ENCODE results near the gene ANKRD55. TPM values are rescaled to one million over a fixed set of nuclear protein-coding genes. Genes with fewer than 3 reads are reported as not detected.
"Not testable (repeated sequence)": the region's sequence is repeated elsewhere in the genome, so short reads cannot be mapped to it uniquely, and the experiment has no call there.

Gene ANKRD55
- total RNA-seq, 4 donors from 2014 or later: 0.09 TPM; not detected in 3

- no peak overlapping the region for H3K4me3 ChIP-seq
- H3K27ac ChIP-seq: peak overlapping the region in 2 of 4 donors; percentile 68 to 72
- no peaks in the 10 kb centered on the region for H3K36me3 ChIP-seq
- intact Hi-C loops (cut with DNase I): no loop called here
- WGBS, 2 donors: 41 to 45% methylated on average over 8 of the region's 8 CpGs
- H3K9me3 ChIP-seq: no peaks in the 10 kb centered on the region
- no peak for TF ChIP-seq POLR2A (IDR thresholded peaks at IDR 0.05)
- TF ChIP-seq, protein P1, sequence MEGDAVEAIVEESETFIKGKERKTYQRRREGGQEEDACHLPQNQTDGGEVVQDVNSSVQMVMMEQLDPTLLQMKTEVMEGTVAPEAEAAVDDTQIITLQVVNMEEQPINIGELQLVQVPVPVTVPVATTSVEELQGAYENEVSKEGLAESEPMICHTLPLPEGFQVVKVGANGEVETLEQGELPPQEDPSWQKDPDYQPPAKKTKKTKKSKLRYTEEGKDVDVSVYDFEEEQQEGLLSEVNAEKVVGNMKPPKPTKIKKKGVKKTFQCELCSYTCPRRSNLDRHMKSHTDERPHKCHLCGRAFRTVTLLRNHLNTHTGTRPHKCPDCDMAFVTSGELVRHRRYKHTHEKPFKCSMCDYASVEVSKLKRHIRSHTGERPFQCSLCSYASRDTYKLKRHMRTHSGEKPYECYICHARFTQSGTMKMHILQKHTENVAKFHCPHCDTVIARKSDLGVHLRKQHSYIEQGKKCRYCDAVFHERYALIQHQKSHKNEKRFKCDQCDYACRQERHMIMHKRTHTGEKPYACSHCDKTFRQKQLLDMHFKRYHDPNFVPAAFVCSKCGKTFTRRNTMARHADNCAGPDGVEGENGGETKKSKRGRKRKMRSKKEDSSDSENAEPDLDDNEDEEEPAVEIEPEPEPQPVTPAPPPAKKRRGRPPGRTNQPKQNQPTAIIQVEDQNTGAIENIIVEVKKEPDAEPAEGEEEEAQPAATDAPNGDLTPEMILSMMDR (IDR thresholded peaks at IDR 0.05): no peak
- DNase-seq: peak; percentile 1
- no peaks in the 10 kb centered on the region for H3K27me3 ChIP-seq
- peaks cover 0 to 11% (median 0%) of the 10 kb centered on the region in 3 donors for H3K4me1 ChIP-seq
Measured at GRCh38 chr5:56123531-56124243, 109.4 kb downstream of the ANKRD55 start.

DNA sequence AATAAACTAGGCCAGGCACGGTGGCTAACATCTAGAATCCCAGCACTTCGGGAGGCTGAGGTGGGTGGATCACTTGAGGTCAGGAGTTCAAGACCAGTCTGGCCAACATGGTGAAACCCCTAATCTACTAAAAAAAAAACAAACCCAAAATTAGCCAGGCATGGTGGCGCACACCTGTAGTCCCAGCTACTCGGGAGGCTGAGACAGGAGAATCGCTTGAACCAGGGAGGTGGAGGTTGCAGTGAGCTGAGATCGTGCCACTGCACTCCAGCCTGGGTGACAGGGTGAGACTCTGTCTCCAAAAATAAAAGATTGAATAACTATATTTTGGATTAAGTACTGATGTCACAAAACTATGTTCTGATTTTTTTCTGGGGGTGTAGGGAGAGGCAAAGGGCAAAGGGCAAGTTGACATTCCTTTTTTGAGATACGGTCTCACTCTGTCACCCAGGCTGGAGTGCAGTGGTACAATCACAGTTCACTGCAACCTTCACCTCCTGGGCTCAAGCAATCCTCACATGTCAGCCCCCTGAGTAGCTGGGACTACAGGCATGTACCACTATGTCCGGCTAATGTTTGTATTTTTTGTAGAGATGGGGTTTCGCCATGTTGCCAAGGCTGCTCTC lies 110.7 kb downstream of the ANKRD55 start:
- H3K9me3 ChIP-seq; H3K36me3 ChIP-seq; intact Hi-C loops (cut with DNase I); H3K4me3 ChIP-seq; DNase-seq; H3K27me3 ChIP-seq: not testable (repeated sequence)
- peak overlapping the region in 2 of 4 donors; percentile 68 to 72 for H3K27ac ChIP-seq
- H3K4me1 ChIP-seq: peaks cover 0 to 11% (median 0%) of the 10 kb centered on the region in 3 donors
- WGBS, 2 donors: 92 to 98% methylated on average over 8 to 9 of the region's 9 CpGs

GRCh38 chr5:56119050-56119449 lies 114.1 kb downstream of the ANKRD55 start:
- Histone ChIP-seq H3K27me3 (no peaks in the 10 kb centered on the region), H3K27ac (no peak overlapping the region), H3K4me1 (peaks cover 0 to 10% (median 0%) of the 10 kb centered on the region in 3 donors), H3K36me3 (no peaks in the 10 kb centered on the region), H3K4me3 (no peak overlapping the region), H3K9me3 (no peaks in the 10 kb centered on the region)
- intact Hi-C loops (cut with DNase I): no loop called here
- 85 to 95% methylated on average over 1 of the region's 1 CpG for WGBS, 2 donors
- TF ChIP-seq, protein P1 (IDR thresholded peaks at IDR 0.05): no peak
- TF ChIP-seq POLR2A (IDR thresholded peaks at IDR 0.05): no peak
- DNase-seq: no peak

DNA sequence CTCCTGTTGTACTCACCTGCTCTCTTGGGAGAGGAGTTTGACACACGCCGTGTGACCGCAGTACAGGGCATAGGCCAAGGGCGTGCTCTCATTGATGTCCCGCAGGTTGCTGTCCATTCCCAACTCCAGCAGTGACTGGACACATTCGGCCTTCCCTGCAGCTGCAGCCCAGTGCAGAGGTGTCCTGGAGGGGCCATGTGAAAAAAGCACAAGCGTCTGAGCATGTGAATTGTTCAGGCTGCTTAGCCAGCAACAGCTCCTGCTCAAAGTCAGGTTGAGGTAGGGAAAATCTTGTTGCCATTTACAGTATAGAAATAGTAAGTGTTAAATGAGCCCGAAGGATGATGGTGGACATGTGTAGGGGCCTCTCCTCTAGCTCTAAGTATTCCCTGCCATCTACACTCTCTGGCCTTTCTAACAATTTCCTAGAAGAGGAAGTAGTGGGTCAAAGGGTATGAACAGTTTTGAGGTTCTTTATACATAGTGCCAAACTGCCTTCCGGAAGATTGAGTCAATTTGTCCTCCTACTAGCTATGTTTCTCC lies 116.5 kb downstream of the ANKRD55 start:
- intact Hi-C loops (cut with DNase I): no loop called here
- DNase-seq: no peak
- H3K4me3 ChIP-seq: no peak overlapping the region
- WGBS, 2 donors: 77 to 89% methylated on average over 7 to 8 of the region's 9 CpGs
- TF ChIP-seq, protein P1 (IDR thresholded peaks at IDR 0.05): no peak
- TF ChIP-seq POLR2A (IDR thresholded peaks at IDR 0.05): no peak
- H3K36me3 ChIP-seq: no peaks in the 10 kb centered on the region
- H3K27ac ChIP-seq: no peak overlapping the region
- no peaks in the 10 kb centered on the region for H3K4me1 ChIP-seq
- H3K27me3 ChIP-seq: no peaks in the 10 kb centered on the region
- no peaks in the 10 kb centered on the region for H3K9me3 ChIP-seq

DNA sequence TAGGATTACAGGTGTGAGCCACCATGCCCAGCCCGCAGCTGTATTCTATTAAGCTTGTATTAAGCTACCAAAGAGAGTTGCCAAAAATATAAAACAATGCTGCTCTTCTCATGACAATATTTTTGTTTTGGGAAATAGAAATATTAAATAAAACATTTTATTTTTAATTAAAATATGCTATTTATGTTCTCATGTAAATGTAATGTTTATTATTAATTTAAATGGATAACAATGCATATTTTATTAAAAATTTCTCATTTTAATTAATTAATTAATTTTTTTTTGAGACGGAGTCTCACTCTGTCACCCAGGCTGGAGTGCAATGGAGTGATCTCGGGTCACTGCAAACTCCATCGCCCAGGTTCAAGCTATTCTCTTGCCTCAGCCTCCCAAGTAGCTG lies 117.5 kb downstream of the ANKRD55 start:
- no peak overlapping the region for H3K4me3 ChIP-seq
- H3K9me3 ChIP-seq: no peaks in the 10 kb centered on the region
- no peaks in the 10 kb centered on the region for H3K36me3 ChIP-seq
- no peaks in the 10 kb centered on the region for H3K27me3 ChIP-seq
- H3K27ac ChIP-seq: no peak overlapping the region
- DNase-seq: no peak
- H3K4me1 ChIP-seq: no peaks in the 10 kb centered on the region
- no peak for TF ChIP-seq POLR2A (IDR thresholded peaks at IDR 0.05)
- TF ChIP-seq, protein P1 (IDR thresholded peaks at IDR 0.05): no peak
- intact Hi-C loops (cut with DNase I): no loop called here
- 94 to 96% methylated on average over 4 of the region's 4 CpGs for WGBS, 2 donors
